ENCODE data around the gene SYNJ2.

GRCh38 chr6:158064725-158065251 is 83.1 kb downstream of the SYNJ2 start:
- TF ChIP-seq ZBTB7A (IDR thresholded peaks at IDR 0.05; ENCODE audit: low read depth) (no peak), CEBPB (IDR thresholded peaks at IDR 0.05) (no peak), REST (IDR thresholded peaks at IDR 0.05; ENCODE audit: low read depth) (no peak), USF1 (IDR thresholded peaks at IDR 0.05) (no peak), EP300 (IDR thresholded peaks at IDR 0.05; ENCODE audit: borderline replicate concordance) (no peak), RAD21 (IDR thresholded peaks at IDR 0.05; ENCODE audit: low read depth) (no peak), NFIC (IDR thresholded peaks at IDR 0.05) (no peak), EGR1 (IDR thresholded peaks at IDR 0.05) (no peak), YY1 (IDR thresholded peaks at IDR 0.05; ENCODE audit: low read depth) (no peak)

All from Ishikawa (cell line).